HepG2 (cell line): ENCODE measurements around the gene TRAK1. TPM values are rescaled to one million over a fixed set of nuclear protein-coding genes. Genes with fewer than 3 reads are reported as not detected.

Source experiments
- HMG20A ChIP-seq: IDR thresholded peaks from 2 replicates; pipeline ENCODE4 v1.6.1; 2016; ENCODE audit warnings: borderline replicate concordance
- PATZ1 ChIP-seq: sonication (generic); formaldehyde crosslinking; IDR thresholded peaks from 2 replicates; pipeline ENCODE4 v1.4.0; 2020; ENCODE audit warnings: missing genetic modification reagents
- PRDM15 ChIP-seq: sonication (generic); formaldehyde crosslinking; IDR thresholded peaks from 2 replicates; pipeline ENCODE4 v1.4.0; 2020; ENCODE audit warnings: missing genetic modification reagents
- RCOR2 ChIP-seq: IDR thresholded peaks from 2 replicates; pipeline ENCODE4 v1.6.1; 2016; ENCODE audit warnings: missing biosample characterization, missing genetic modification reagents
- RXRB ChIP-seq: IDR thresholded peaks from 2 replicates; pipeline ENCODE4 v1.6.1; 2016; ENCODE audit warnings: borderline replicate concordance, missing genetic modification reagents, missing compliant biosample characterization
- SNAPC4 ChIP-seq: sonication (generic); formaldehyde crosslinking; IDR thresholded peaks from 2 replicates; pipeline ENCODE4 v1.4.0; 2020; ENCODE audit warnings: mild to moderate bottlenecking, missing genetic modification reagents
- ZMYM3 ChIP-seq: sonication (generic); formaldehyde crosslinking; IDR thresholded peaks from 2 replicates; pipeline ENCODE4 v1.5.1; 2020; ENCODE audit warnings: mild to moderate bottlenecking, missing genetic modification reagents
- ZNF205 ChIP-seq: IDR thresholded peaks from 2 replicates; pipeline ENCODE4 v1.6.1; 2018; ENCODE audit warnings: missing biosample characterization, missing genetic modification reagents
- ZNF350 ChIP-seq: sonication (generic); formaldehyde crosslinking; IDR thresholded peaks from 2 replicates; pipeline ENCODE4 v1.4.0; 2020; ENCODE audit warnings: mild to moderate bottlenecking, low read depth, missing genetic modification reagents, borderline replicate concordance
- ZNF503 ChIP-seq: sonication (generic); formaldehyde crosslinking; IDR thresholded peaks from 2 replicates; pipeline ENCODE4 v1.4.0; 2020; ENCODE audit warnings: missing genetic modification reagents
- ZNF597 ChIP-seq: sonication (generic); formaldehyde crosslinking; IDR thresholded peaks from 2 replicates; pipeline ENCODE4 v1.5.0; 2020; ENCODE audit warnings: missing genetic modification reagents
- ZNF629 ChIP-seq: sonication (generic); formaldehyde crosslinking; conservative IDR thresholded peaks from 2 replicates; pipeline ENCODE4 v1.5.0; 2020; ENCODE audit warnings: missing genetic modification reagents
- polyA plus RNA-seq, 8 experiments: library from polyadenylated mRNA; depleted of rRNA in 3 of 8; stranded (reverse) in 7 of 8; unstranded in 1 of 8; fragments of >200 nt; fragmentation: Illumina TruSeq in 4 of 8; extraction: Trizol in 4 of 8; gene quantifications; 2 replicates each; pipeline versions ENCODE4 v1.2.1 to v1.2.3, GENCODE V29; 2011 to 2016; ENCODE audit warnings: low read depth in 4 of 8, missing spikeins in 1 of 8, mixed read lengths in 1 of 8; ENCODE audit not compliant: insufficient read depth in 1 of 8
- total RNA-seq, 5 experiments: library from RNA; depleted of rRNA; stranded (reverse); fragments of >200 nt; fragmentation: Illumina TruSeq; extraction: Trizol; gene quantifications; 2 replicates each; pipeline ENCODE4 v1.2.3, GENCODE V29; 2016; ENCODE audit warnings: low read depth in 1 of 5

TRAK1 gene
- total and polyA plus RNA-seq, 2 of the 13 experiments (the other 11 are each of a cell fraction or from before 2014, with no cell fraction given), result 20.5 to 46.6 TPM

GRCh38 chr3:42052484-42053351, 38.4 kb upstream of the TRAK1 start (continued):
- TF ChIP-seq RXRB (CRISPR knock-in tag), result peak; percentile 63; the same call in 1 of the 2 replicates
- TF ChIP-seq ZMYM3 (CRISPR knock-in tag), result no peak
- 0 out of 2 replicates have a peak, but pooled peaks have one; percentile 27 for TF ChIP-seq ZNF503 (CRISPR knock-in tag)
- 0 out of 2 replicates have a peak, but pooled peaks have one; percentile 17 for TF ChIP-seq ZNF350 (CRISPR knock-in tag)
- TF ChIP-seq HMG20A, result peak; percentile 69; the same call in 1 of the 2 replicates
- TF ChIP-seq RCOR2 (CRISPR knock-in tag), result peak; percentile 58; the same call in 1 of the 2 replicates
- no peak for TF ChIP-seq ZNF597 (CRISPR knock-in tag)
- TF ChIP-seq ZNF205, result 0 out of 2 replicates have a peak, but pooled peaks have one; percentile 13
- TF ChIP-seq PRDM15 (CRISPR knock-in tag), result peak; percentile 82
- TF ChIP-seq ZNF629 (CRISPR knock-in tag), result 0 out of 2 replicates have a peak, but pooled peaks have one; percentile 6
- 0 out of 2 replicates have a peak, but pooled peaks have one; percentile 50 for TF ChIP-seq SNAPC4 (CRISPR knock-in tag)
- peak; percentile 50; the same call in 1 of the 2 replicates for TF ChIP-seq PATZ1 (CRISPR knock-in tag)
